Left ventricle myocardium inferior (tissue), 1 donor: ENCODE results near the gene ISG15. TPM values are rescaled to one million over a fixed set of nuclear protein-coding genes. Genes with fewer than 3 reads are reported as not detected.

Experiments used
- DNase-seq: peaks from one replicate; pipeline ENCODE4 v3.0.0-alpha.2; 2020
- H3K27ac ChIP-seq: fragments of 200-600 bp; replicated peaks from 2 replicates; pipeline ENCODE4 v1.8.0; 2021
- H3K27me3 ChIP-seq: fragments of 200-600 bp; 2 replicates; pipeline ENCODE4 v1.8.0; 2021; ENCODE audit warnings: low read depth
- H3K36me3 ChIP-seq: fragments of 200-600 bp; 2 replicates; pipeline ENCODE4 v1.8.0; 2021
- H3K4me1 ChIP-seq: fragments of 200-600 bp; 2 replicates; pipeline ENCODE4 v1.8.0; 2021
- H3K4me3 ChIP-seq: fragments of 200-600 bp; 2 replicates; pipeline ENCODE4 v1.8.0; 2021; ENCODE audit warnings: mild to moderate bottlenecking, moderate library complexity
- H3K9me3 ChIP-seq: fragments of 200-600 bp; replicated peaks from 2 replicates; pipeline ENCODE4 v1.8.0; 2021
- intact Hi-C: fragments of 100-400 bp; cut with micrococcal nuclease; formaldehyde crosslinking; loops from one replicate; pipeline ENCODE4 v1.11.0; 2022
- long read RNA-seq: library from polyadenylated mRNA; unstranded; transcript quantifications from one replicate; pipeline ENCODE4 v2.0.0, GENCODE V29; 2021
- total RNA-seq: library from RNA; stranded (reverse); fragmentation: NEBNext Ultra II Directional; extraction: Animal tissue kit (Norgen Biotek cat#: 25700); gene quantifications from one replicate; pipeline ENCODE4 v1.2.1, GENCODE V29; 2021
- TF ChIP-seq, protein P1 (sequence below): fragments of 200-600 bp; IDR thresholded peaks from 2 replicates; pipeline ENCODE4 v1.8.0; 2021; ENCODE audit warnings: antibody characterized with exemption, mild to moderate bottlenecking, borderline replicate concordance
- donor health status: DM: no; HTN: yes; CAD: no; lungs with severe emphysema.

The ISG15 gene
- total RNA-seq = 14.5 TPM
- long read RNA-seq, transcript ISG15-201 (2 exons, 711 nt) = major isoform, 15 of 19 reads
- long read RNA-seq, partial matches to known transcripts = 0 of 19 reads
- long read RNA-seq, other reads (novel, unspliced or antisense) = 4 of 19 reads

DNA sequence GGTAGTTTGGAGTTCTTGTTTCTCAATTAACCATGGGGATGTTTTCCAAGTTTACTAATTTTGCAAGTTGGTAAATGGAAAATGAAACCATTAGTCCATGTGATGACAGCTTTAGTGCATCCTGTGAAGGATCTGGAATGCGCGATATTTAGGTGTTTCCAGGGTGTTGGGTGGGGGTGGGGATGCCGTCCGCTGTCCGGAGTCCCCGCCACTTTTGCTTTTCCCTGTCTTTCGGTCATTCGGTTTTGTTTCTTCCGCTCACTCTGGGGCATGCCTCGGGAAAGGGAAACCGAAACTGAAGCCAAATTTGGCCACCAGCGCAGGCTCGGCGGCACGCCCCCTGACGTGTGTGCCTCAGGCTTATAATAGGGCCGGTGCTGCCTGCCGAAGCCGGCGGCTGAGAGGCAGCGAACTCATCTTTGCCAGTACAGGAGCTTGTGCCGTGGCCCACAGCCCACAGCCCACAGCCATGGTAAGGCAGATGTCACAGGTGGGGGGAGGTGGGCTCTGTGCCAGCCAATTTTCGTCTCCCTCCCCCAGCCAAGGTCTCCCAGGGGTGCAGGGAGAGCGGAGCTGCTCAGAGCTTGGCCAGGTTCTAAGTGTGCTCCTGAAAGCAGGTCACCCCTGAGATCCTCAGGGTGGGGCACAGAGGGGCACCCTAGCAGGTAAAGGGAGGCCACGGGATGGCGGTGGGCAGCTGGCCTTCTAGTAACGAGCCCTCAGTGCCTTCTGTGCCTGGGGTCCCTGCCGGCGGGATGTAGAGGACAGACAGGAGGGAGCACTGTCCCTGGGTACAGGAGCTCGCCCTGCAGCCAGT, at the start of gene ISG15:
Gene ISG15 (plus strand): TSS at position 393 of the 817 bp plus-strand sequence. CDS start 77 bp downstream, at position 470.
- no peaks in the 10 kb centered on the region for H3K36me3 ChIP-seq
- H3K27ac ChIP-seq = peak within 1 kb of the TSS; percentile 93
- peak; percentile 92 for DNase-seq
- H3K4me1 ChIP-seq = peaks cover 25% of the 10 kb centered on the region
- H3K9me3 ChIP-seq = no peaks in the 10 kb centered on the region
- peak within 1 kb of the TSS; percentile 78 for H3K4me3 ChIP-seq
- TF ChIP-seq, protein P1, sequence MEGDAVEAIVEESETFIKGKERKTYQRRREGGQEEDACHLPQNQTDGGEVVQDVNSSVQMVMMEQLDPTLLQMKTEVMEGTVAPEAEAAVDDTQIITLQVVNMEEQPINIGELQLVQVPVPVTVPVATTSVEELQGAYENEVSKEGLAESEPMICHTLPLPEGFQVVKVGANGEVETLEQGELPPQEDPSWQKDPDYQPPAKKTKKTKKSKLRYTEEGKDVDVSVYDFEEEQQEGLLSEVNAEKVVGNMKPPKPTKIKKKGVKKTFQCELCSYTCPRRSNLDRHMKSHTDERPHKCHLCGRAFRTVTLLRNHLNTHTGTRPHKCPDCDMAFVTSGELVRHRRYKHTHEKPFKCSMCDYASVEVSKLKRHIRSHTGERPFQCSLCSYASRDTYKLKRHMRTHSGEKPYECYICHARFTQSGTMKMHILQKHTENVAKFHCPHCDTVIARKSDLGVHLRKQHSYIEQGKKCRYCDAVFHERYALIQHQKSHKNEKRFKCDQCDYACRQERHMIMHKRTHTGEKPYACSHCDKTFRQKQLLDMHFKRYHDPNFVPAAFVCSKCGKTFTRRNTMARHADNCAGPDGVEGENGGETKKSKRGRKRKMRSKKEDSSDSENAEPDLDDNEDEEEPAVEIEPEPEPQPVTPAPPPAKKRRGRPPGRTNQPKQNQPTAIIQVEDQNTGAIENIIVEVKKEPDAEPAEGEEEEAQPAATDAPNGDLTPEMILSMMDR = no peak
- no peaks in the 10 kb centered on the region for H3K27me3 ChIP-seq
- intact Hi-C loops = no loop called here

DNA sequence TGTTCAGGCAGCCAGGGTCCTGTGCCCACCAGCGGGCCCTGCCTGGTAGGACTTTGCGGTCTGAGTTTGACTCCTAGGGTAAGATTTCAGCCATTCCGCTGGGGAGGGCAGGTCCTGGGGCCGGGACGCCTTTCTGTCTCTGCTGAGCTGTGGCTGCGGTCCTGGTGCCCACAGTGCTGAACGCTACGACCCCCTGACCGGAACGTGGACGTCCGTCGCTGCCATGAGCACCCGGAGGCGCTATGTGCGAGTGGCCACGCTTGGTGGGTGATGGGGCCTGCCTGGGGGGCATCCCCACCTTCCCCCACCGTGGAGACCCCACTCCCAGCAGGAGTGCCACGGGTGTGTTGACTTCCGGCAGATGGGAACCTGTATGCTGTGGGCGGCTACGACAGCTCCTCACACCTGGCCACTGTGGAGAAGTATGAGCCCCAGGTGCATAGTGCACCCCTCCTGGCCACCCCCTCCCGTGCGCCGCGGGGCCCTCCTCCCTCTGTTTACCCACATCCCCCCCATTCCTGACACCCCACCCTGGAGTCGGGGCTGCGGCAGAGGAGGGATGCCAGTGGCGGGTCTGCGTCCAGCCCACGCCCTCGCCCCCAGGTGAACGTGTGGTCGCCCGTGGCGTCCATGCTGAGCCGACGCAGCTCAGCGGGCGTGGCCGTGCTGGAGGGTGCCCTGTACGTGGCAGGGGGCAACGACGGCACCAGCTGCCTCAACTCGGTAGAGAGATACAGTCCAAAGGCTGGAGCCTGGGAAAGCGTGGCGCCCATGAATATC, 49.4 kb upstream of the ISG15 start:
- DNase-seq = no peak
- H3K4me3 ChIP-seq = no peak overlapping the region
- H3K27me3 ChIP-seq = peaks cover 18% of the 10 kb centered on the region
- peaks cover 7% of the 10 kb centered on the region for H3K36me3 ChIP-seq
- intact Hi-C loops = no loop called here
- H3K27ac ChIP-seq = no peak overlapping the region
- peaks cover 43% of the 10 kb centered on the region for H3K4me1 ChIP-seq
- TF ChIP-seq, protein P1 = no peak
- no peaks in the 10 kb centered on the region for H3K9me3 ChIP-seq

DNA sequence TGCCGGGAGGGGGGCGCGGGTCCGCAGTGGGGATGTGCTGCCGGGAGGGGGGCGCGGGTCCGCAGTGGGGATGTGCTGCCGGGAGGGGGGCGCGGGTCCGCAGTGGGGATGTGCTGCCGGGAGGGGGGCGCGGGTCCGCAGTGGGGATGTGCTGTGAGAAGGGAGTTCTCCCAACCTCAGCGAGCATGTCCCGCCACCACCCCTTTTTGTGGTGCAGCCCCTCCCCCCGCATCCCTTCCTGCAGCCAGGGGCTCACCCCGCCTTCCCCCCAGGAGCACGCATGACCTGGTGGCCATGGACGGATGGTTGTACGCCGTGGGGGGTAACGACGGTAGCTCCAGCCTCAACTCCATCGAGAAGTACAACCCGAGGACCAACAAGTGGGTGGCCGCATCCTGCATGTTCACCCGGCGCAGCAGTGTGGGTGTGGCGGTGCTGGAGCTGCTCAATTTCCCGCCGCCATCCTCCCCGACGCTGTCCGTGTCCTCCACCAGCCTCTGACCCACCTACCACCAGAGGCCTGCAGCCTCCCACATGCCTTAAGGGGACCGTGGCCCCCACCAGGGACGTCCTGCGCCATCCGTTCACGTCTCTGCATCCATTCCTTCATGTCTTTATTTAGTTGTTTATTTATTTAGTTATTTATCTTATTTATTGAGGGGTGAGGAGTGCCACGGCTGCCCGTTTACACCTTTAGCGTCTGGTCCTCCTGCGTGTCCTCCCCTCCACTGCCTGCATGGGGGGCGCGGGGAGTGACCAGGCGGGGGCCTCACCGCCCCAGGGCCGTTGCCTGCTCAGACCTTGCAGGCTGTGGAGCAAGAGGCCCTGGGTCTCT, 48.4 kb upstream of the ISG15 start:
- Histone ChIP-seq H3K4me1 (peaks cover 35% of the 10 kb centered on the region), H3K27ac (no peak overlapping the region), H3K27me3 (peaks cover 27% of the 10 kb centered on the region), H3K36me3 (peaks cover 7% of the 10 kb centered on the region), H3K9me3 (no peaks in the 10 kb centered on the region), H3K4me3 (no peak overlapping the region)
- intact Hi-C loops = no loop called here
- DNase-seq = no peak
- TF ChIP-seq, protein P1 = no peak

DNA sequence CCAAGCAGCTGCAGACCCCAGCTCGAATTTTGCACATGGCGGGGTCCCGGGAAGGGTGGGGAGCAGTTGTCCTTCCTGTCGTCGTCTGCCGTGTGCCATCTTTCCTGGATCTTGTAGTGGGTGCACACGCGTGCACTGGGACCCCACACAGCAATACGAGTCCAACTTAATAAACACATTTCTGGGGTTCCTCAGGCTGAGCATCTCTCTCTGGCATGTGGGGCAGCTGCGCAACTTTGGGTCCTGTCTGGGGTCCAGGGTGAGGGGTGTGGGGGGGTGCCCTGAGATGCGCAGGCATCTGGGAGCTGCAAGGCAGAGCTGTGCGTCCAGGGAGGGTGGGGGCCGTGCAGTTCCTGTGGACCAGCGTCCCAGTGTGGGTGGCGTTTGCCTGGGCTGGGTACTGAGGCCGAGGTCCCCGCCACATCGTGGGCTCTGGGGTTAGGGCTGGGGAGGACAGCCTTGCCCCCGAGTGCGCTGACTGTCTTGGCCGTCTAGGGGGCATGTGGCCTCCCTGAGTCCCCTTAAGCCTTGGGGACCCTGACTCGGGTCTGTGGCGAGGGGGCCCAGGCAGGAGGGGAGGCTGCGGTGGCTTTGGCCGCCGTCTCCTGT, 47.7 kb upstream of the ISG15 start:
- Histone ChIP-seq H3K36me3 (peaks cover 7% of the 10 kb centered on the region), H3K9me3 (no peaks in the 10 kb centered on the region), H3K27ac (no peak overlapping the region), H3K27me3 (peaks cover 34% of the 10 kb centered on the region), H3K4me3 (peak overlapping the region; percentile 76), H3K4me1 (peaks cover 29% of the 10 kb centered on the region)
- intact Hi-C loops = no loop called here
- TF ChIP-seq, protein P1 = no peak
- no peak for DNase-seq
